HEK293 (cell line): Measurements from ENCODE around the gene FAM219B.

Experiments used
- MEIS1 ChIP-seq: sonication (generic); formaldehyde crosslinking; IDR thresholded peaks from 2 replicates; pipeline ENCODE4 v1.8.1; 2022; ENCODE audit warnings: missing genetic modification reagents, mild to moderate bottlenecking, borderline replicate concordance
- RBAK ChIP-seq: fragments of 450-650 bp; formaldehyde crosslinking; IDR thresholded peaks from 2 replicates; pipeline ENCODE4 v1.5.1; 2016; ENCODE audit warnings: missing biosample characterization, missing genetic modification characterization
- ZBTB7A ChIP-seq: fragments of 450-650 bp; formaldehyde crosslinking; IDR thresholded peaks from 2 replicates; pipeline ENCODE4 v1.5.1; 2016; ENCODE audit warnings: low read depth, missing biosample characterization, missing genetic modification characterization
- ZNF423 ChIP-seq: fragments of 450-650 bp; formaldehyde crosslinking; IDR thresholded peaks from 2 replicates; pipeline ENCODE4 v1.5.1; 2016; ENCODE audit warnings: missing biosample characterization, missing genetic modification characterization
- ZNF664 ChIP-seq: fragments of 450-650 bp; formaldehyde crosslinking; IDR thresholded peaks from 2 replicates; pipeline ENCODE4 v1.5.1; 2016; ENCODE audit warnings: missing biosample characterization, missing genetic modification characterization
- ZSCAN30 ChIP-seq: fragments of 450-650 bp; IDR thresholded peaks from 2 replicates; pipeline ENCODE4 v1.5.1; 2018; ENCODE audit warnings: missing biosample characterization, mild to moderate bottlenecking, missing genetic modification characterization, moderate library complexity
- TF ChIP-seq, protein P1 (sequence below): fragments of 450-650 bp; formaldehyde crosslinking; IDR thresholded peaks from 2 replicates; pipeline ENCODE4 v1.5.1; 2016; ENCODE audit warnings: missing biosample characterization, missing genetic modification characterization

Gene FAM219B

DNA sequence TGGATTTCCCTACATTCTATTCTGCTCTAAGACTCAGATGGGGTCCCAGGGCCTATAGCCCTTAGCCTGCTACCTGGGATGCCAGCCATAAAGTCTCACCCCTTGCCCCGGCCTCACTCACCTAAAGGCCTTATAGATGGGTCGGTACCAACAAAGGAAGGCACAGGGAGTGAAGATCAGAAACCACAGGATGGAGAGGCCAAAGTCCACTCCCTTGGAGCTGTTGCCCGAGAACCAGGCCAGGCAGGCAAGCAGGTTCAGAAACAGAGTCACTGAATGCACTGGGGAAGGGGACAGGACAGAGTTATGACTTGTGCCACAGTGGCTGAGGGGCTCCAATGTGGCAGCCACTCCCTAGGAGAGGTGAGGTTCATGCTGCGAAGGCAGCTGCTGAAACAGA is 56.3 kb downstream of the FAM219B start (continued):
- TF ChIP-seq ZSCAN30 (no peak), ZNF664 (tag by site-specific recombination) (no peak), MEIS1 (CRISPR knock-in tag) (no peak), ZBTB7A (tag by site-specific recombination) (no peak), ZNF423 (tag by site-specific recombination) (no peak), RBAK (tag by site-specific recombination) (no peak)
- TF ChIP-seq, protein P1, sequence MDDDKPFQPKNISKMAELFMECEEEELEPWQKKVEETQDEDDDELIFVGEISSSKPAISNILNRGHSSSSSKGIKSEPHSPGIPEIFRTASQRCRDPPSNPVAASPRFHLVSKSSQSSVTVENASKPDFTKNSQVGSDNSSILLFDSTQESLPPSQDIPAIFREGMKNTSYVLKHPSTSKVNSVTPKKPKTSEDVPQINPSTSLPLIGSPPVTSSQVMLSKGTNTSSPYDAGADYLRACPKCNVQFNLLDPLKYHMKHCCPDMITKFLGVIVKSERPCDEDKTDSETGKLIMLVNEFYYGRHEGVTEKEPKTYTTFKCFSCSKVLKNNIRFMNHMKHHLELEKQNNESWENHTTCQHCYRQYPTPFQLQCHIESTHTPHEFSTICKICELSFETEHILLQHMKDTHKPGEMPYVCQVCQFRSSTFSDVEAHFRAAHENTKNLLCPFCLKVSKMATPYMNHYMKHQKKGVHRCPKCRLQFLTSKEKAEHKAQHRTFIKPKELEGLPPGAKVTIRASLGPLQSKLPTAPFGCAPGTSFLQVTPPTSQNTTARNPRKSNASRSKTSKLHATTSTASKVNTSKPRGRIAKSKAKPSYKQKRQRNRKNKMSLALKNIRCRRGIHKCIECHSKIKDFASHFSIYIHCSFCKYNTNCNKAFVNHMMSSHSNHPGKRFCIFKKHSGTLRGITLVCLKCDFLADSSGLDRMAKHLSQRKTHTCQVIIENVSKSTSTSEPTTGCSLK (tag by site-specific recombination) = no peak
- TF ChIP-seq, all 188 proteins: peak for 0
